Measurements from ENCODE around the gene CCDC174. TPM values are rescaled to one million over a fixed set of nuclear protein-coding genes. Genes with fewer than 3 reads are reported as not detected.
A peak's percentile ranks its signal among the peaks of the same experiment; 100 is the strongest.

The CCDC174 gene
- total and polyA plus RNA-seq, 2 of the 4 experiments (the other 2 are of a cell fraction): 5.9 to 9.6 TPM

DNA sequence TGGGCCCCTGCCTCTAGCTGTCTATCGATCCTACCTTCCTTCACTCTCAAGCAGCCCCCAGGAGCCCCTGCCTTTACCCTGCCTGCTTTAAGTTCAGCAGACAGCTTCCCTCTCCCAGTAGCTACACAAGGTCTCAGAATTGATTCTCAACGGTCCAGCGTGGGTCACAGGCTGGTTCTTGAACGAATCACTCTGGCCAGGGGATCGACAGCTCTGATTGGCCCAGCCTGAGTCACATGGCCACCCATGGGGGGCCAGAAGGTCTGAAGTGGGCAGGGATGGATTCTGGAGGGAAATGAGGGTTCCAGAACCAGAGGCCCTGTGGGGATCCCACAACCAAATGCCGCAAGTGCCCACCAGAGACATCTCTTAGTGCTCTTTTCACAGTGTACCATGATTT is 23.7 kb upstream of the CCDC174 start:
- dilution Hi-C loops (cut with HindIII; ENCODE audit: low sequenced_read_pairs, unreplicated experiment): no loop called here

More for the DNA sequence above, 23.7 kb upstream of the CCDC174 start:
- Histone ChIP-seq H3K9me3 (ENCODE audit: control insufficient read depth, insufficient read depth, low read length) (no peaks in the 10 kb centered on the region; the same call in 1 of the 2 replicates), H3K36me3 (ENCODE audit: control insufficient read depth, insufficient read depth, low read length) (no peaks in the 10 kb centered on the region), H3K23ac (ENCODE audit: low read depth, low read length) (no peak overlapping the region), H3K4me3 (ENCODE audit: insufficient read depth, low read depth, low read length) (no peak overlapping the region), H2BK15ac (ENCODE audit: low read depth, low read length) (no peak overlapping the region), H3K27me3 (ENCODE audit: control insufficient read depth, insufficient read depth, low read length) (no peaks in the 10 kb centered on the region; the same call in 1 of the 2 replicates), H3K14ac (replicated peaks; ENCODE audit: low read depth, low read length) (no peak overlapping the region), H2BK120ac (ENCODE audit: low read depth, low read length) (peak overlapping the region; percentile 77), H2BK5ac (ENCODE audit: low read depth, low read length, poor library complexity, severe bottlenecking) (peak overlapping the region; percentile 48), H3K4ac (ENCODE audit: low read depth, low read length) (no peak overlapping the region), H2AFZ (replicated peaks; ENCODE audit: low read length, poor library complexity) (peak overlapping the region; percentile 77), H3K4me1 (ENCODE audit: control insufficient read depth, insufficient read depth, low read length) (peaks cover 8% of the 10 kb centered on the region), H4K8ac (ENCODE audit: low read depth in 2 of 2, low read length in 2 of 2) (peak overlapping the region; percentile 58 to 75; a peak in 2 of 4 replicates), H2AK9ac (replicated peaks; ENCODE audit: low read depth, low read length, poor library complexity) (no peak overlapping the region), H3K56ac (ENCODE audit: extremely low read depth, insufficient read depth, low read length) (no peak overlapping the region), H3K9ac (ENCODE audit: low read depth, low read length) (no peak overlapping the region), H4K5ac (ENCODE audit: low read depth, low read length) (no peak overlapping the region), H4K91ac (ENCODE audit: insufficient read depth, low read depth, low read length) (peak overlapping the region; percentile 83; the same call in 1 of the 2 replicates), H3K18ac (ENCODE audit: low read depth, low read length) (no peak overlapping the region), H3K79me1 (ENCODE audit: low read depth in 1 of 2, low read length in 2 of 2) (no peaks in the 10 kb centered on the region), H3K9me1 (ENCODE audit: insufficient read depth, low read length) (0 out of 2 replicates have a peak, but pooled peaks cover 3% of the 10 kb centered on the region), H3K4me2 (ENCODE audit: low read depth, low read length) (no peak overlapping the region), H4K20me1 (ENCODE audit: insufficient read depth, low read length) (no peaks in the 10 kb centered on the region), H3K27ac (ENCODE audit: insufficient read depth, low read length) (no peak overlapping the region), H2BK20ac (ENCODE audit: low read depth, low read length) (no peak overlapping the region), H2AK5ac (ENCODE audit: low read depth, low read length) (no peak overlapping the region)
- in situ Hi-C loops (cut with MboI; ENCODE audit: low sequenced_read_pairs): no loop called here
- ChIA-PET POLR2A (ENCODE audit: unreplicated experiment) (no interaction called here), CTCF (no interaction called here)
- no peak for ATAC-seq (ENCODE audit: low read depth)
- DNase-seq: no peak
- intact Hi-C loops (cut with micrococcal nuclease): no loop called here
- no TSS peak for BruUV-seq (replicated peaks)
- TF ChIP-seq FOS (IDR thresholded peaks at IDR 0.05; ENCODE audit: low read depth, low read length) (no peak), RFX5 (IDR thresholded peaks at IDR 0.05; ENCODE audit: low read depth, low read length) (no peak), CHD1 (IDR thresholded peaks at IDR 0.05; ENCODE audit: low read depth, low read length) (no peak), RCOR1 (IDR thresholded peaks at IDR 0.05; ENCODE audit: insufficient replicate concordance, low read length) (no peak)
- TF ChIP-seq, protein P1, sequence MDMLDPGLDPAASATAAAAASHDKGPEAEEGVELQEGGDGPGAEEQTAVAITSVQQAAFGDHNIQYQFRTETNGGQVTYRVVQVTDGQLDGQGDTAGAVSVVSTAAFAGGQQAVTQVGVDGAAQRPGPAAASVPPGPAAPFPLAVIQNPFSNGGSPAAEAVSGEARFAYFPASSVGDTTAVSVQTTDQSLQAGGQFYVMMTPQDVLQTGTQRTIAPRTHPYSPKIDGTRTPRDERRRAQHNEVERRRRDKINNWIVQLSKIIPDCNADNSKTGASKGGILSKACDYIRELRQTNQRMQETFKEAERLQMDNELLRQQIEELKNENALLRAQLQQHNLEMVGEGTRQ (IDR thresholded peaks at IDR 0.05; ENCODE audit: low read depth, low read length): peak; percentile 79
- 100% methylated on average over 2 of the region's 6 CpGs; no CpG with 5 or more reads in 1 of the 2 experiments for WGBS, 2 experiments (ENCODE audit: extremely low coverage in 2 of 2, insufficient read length in 1 of 2)

All from IMR-90 (cell line).